ENCODE data around the gene GALK2.

- TF ChIP-seq POLR2AphosphoS5 (IDR thresholded peaks at IDR 0.05), result no peak
- TF ChIP-seq CTCF (IDR thresholded peaks at IDR 0.05), result no peak
These were observed 173.5 kb downstream of the GALK2 start for GRCh38 chr15:49343546-49343945.

Measured in sigmoid colon (tissue), 4 donors.